AG04449 (cell line): ENCODE data around the gene HIP1R.

Experiments used
- CTCF ChIA-PET: fragments of 350-600 bp; formaldehyde crosslinking; extraction: SDS; loops from one replicate; lab custom pipeline; 2021; ENCODE audit warnings: antibody characterized with exemption; lab: Yijun Ruan, JAX
- POLR2A ChIA-PET: fragments of 400-600, 350-600 bp; formaldehyde crosslinking; extraction: SDS; loops from one replicate; lab custom pipeline; 2020; ENCODE audit warnings: antibody characterized with exemption, inconsistent platforms; lab: Yijun Ruan, JAX
- DNase-seq: peaks from one replicate; pipeline ENCODE4 v3.0.0-alpha.2; 2010; ENCODE audit warnings: low read depth, low spot score
- H3K4me3 ChIP-seq: 2 replicates; pipeline ENCODE4 v1.5.1; 2011; ENCODE audit warnings: low read depth, mild to moderate bottlenecking, control low read depth, low read length
- CTCF ChIP-seq: IDR thresholded peaks from one replicate; pipeline ENCODE4 v1.5.1; 2011; ENCODE audit warnings: mild to moderate bottlenecking, moderate library complexity, low read length, control low read depth, inconsistent platforms; ENCODE audit not compliant: insufficient read depth; ENCODE audit errors: missing control alignments

Gene HIP1R

GRCh38 chr12:122825773-122826724 is 9.2 kb upstream of the HIP1R start:
- POLR2A ChIA-PET = interaction anchor here (0.6 to 0.7 kb wide), 3 partner anchors 7 to 38 kb away, joined by 3 read pairs; no protein-coding TSS in a partner anchor
- H3K4me3 ChIP-seq = peak overlapping the region; percentile 15
- no peak for TF ChIP-seq CTCF
- DNase-seq = no peak
- CTCF ChIA-PET = interaction anchor here (0.7 to 2.7 kb wide), 9 partner anchors 8 to 121 kb away, joined by 3 to 30 read pairs (median 3); no protein-coding TSS in a partner anchor

- H3K4me3 ChIP-seq = no peak overlapping the region
- ChIA-PET POLR2A (no interaction called here), CTCF (interaction anchor here (1.2 to 2.7 kb wide), 4 partner anchors 21 to 33 kb away, joined by 3 to 30 read pairs (median 4); no protein-coding TSS in a partner anchor)
- no peak for DNase-seq
- no peak for TF ChIP-seq CTCF
These were observed 8.0 kb upstream of the HIP1R start for GRCh38 chr12:122827258-122827657.

- no peak for DNase-seq
- POLR2A ChIA-PET = no interaction called here
- CTCF ChIA-PET = interaction anchor here (1.2 to 1.4 kb wide), 2 partner anchors 37 to 122 kb away, joined by 5 to 6 read pairs; no protein-coding TSS in a partner anchor
- no peak for TF ChIP-seq CTCF
- H3K4me3 ChIP-seq = no peak overlapping the region
These were observed 4.6 kb upstream of the HIP1R start for GRCh38 chr12:122830517-122831214.

DNA sequence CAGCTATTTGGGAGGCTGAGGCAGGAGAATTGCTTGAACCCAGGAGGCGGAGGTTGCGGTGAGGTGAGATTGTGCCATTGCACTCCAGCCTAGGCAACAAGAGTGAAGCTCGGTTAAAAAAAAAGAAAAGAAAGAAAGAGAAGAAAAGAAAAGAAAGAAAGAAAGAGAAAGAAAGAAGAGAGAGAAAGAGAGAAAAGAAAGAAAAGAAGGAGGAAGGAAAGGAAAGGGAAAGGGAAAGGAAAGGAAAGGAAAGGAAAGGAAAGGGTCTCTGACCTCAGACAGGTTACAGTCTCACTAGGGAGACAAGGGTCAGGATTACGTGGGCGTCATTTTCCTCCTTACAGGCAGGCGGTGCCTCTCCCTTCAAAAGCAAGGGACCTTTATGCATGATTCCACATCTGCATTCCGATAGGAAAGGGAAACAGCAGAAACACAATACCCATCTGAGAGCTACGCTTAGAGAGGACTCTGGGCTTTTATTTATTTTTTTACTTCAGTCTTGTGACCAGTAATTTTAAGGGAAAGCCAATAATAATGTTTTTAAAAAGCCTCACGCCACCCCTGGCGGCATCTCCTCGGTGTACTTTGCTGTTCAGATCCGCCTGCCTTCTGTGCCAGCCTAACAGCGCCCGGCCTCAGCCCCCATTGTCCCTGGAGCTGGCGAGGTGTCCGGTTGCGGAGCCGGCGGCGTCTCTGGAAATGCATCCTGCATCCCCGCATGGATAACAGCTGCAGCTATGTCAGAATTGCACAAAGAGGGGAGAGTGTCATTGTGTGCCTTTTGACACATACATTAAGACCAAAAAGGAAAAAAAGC is 945 bp upstream of the HIP1R start:
- ChIA-PET CTCF (interaction anchor here (0.9 to 3.0 kb wide), 6 partner anchors 8 to 196 kb away, joined by 3 to 20 read pairs (median 4); no protein-coding TSS in a partner anchor), POLR2A (interaction anchor here (0.5 kb wide), 1 partner anchor 8 kb away, joined by 3 read pairs; no protein-coding TSS in a partner anchor)
- H3K4me3 ChIP-seq = peak overlapping the region; percentile 63
- DNase-seq = no peak
- TF ChIP-seq CTCF = no peak

- TF ChIP-seq CTCF = no peak
- H3K4me3 ChIP-seq = peak overlapping the region; percentile 63
- POLR2A ChIA-PET = interaction anchor here (1.1 kb wide), 1 partner anchor 131 kb away, joined by 4 read pairs; the partner anchor contains the start of gene ABCB9
- DNase-seq = no peak
- CTCF ChIA-PET = no interaction called here
These were observed 431 bp downstream of the HIP1R start for GRCh38 chr12:122835750-122836026.
